ENCODE results near the gene MTFP1.

The MTFP1 gene

DNA sequence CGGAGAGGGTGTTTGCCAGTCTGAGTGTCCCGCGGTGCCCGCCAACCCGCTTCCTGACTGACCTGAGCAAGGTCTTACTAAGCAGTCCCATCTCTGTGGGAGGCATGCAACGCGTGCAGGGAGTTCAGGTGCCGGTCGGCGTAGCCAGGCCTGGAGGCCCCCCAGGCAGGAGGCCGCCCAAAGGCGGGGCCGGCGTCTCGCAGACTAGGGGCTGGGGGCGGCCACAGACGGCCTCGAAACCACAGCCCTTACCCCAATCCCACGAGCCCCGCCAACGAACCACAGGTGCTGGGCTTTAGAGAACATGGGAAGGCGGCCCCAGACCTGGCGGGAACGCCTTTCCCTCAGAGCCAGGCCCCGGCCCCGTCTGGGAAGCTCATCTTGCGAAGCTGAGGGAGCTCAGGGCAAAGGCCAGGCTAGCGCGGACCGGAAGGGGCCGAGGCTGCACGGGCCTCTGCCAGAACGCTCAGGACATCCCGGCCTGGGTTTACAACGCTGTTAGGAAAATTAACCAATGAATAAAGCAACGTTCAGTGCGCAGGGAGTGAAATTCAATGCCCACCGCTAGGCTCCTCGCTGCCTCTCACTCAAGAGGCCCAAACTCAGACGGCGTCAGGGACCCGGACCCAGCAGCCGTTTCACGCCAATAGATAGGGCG is 2.1 kb upstream of the MTFP1 start:
- TF ChIP-seq, protein P1, sequence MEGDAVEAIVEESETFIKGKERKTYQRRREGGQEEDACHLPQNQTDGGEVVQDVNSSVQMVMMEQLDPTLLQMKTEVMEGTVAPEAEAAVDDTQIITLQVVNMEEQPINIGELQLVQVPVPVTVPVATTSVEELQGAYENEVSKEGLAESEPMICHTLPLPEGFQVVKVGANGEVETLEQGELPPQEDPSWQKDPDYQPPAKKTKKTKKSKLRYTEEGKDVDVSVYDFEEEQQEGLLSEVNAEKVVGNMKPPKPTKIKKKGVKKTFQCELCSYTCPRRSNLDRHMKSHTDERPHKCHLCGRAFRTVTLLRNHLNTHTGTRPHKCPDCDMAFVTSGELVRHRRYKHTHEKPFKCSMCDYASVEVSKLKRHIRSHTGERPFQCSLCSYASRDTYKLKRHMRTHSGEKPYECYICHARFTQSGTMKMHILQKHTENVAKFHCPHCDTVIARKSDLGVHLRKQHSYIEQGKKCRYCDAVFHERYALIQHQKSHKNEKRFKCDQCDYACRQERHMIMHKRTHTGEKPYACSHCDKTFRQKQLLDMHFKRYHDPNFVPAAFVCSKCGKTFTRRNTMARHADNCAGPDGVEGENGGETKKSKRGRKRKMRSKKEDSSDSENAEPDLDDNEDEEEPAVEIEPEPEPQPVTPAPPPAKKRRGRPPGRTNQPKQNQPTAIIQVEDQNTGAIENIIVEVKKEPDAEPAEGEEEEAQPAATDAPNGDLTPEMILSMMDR (IDR thresholded peaks at IDR 0.05) = no peak
- H3K27ac ChIP-seq = peak overlapping the region; percentile 98

DNA sequence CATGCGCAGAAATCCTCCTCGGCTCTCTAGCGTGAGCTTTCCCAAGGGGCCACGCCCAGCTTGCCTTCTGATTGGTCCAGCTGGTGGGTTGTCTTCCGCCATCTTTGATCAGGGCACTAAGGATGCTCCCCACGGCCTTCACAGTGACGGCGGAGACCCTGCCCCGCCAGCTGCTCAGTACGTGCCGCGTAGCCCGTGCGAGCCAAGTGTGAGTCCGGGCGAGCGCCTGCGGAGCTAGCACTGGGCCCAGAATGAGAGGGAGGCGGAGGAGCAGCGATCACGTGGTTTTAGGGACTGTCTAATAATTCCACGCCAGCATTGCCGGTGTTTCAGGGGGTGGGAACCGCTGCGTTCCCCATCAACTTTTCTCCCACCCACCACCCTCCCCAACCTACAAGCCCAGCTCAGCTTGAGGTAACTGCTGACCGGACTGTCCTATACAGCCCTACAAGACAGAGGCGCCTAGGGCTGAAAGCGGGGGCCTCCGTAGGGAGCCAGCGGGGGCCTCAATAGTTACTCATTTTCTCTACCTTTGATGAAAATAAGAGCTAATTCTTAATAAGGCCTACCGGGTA is 1.5 kb upstream of the MTFP1 start:
- TF ChIP-seq, protein P1 (IDR thresholded peaks at IDR 0.05) = no peak
- no peak for TF ChIP-seq ZFX (IDR thresholded peaks at IDR 0.05; ENCODE audit: borderline replicate concordance)
- peak overlapping the region; percentile 98 for H3K27ac ChIP-seq

DNA sequence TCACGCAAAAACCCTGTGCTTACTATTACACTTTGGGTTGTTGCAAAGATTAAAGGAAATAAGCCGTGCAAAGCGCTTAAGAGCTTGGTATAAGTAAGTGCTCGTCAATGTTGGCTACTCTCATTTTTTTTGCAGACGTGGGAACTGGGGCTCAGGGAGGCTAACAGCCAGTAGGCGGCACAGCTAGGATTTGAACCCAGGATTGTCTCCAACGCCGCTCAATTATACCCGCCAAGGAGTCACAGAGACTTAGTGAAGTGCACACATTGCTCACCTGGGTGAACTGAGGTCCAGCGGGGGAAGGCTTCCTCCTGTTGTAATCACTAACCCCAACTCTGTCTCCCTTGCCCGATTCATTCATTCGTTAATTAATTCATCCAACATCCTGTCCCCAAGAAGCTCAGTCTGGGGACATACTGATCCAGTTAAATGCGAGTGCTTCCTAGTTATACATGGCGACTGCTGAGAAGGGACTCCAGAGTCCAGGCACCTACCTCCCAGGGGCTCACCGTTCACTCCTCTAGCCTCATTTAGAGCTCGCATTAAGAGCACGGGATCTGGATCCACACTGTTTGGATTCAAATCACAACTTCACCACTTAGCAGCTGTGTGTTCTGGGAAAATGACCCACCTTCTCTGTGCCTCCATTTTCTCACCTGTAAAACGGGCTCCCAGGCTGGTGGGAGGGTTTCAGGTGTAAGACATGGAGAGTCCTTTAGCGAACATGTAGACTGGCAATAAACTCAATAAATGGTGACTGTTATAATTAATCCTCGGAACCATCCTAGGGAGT is 838 bp upstream of the MTFP1 start:
- TF ChIP-seq ZFX (IDR thresholded peaks at IDR 0.05; ENCODE audit: borderline replicate concordance) = no peak
- TF ChIP-seq, protein P1 (IDR thresholded peaks at IDR 0.05) = no peak
- peak overlapping the region; percentile 98 for H3K27ac ChIP-seq

DNA sequence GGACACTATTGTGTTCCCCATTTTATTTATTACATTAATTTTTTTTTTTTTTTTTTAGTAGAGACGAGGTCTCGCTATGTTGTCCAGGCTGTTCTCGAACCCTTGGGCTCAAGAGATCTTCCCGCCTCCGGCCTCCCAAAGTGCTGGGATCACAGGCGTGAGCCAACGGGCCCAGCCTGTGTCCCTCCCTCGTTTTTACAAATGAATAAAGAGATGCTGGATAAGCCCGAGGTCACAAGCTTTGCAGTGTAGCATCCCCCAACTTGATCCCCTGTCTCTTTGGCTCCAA is 297 bp upstream of the MTFP1 start:
- TF ChIP-seq, protein P1 (IDR thresholded peaks at IDR 0.05) = no peak
- TF ChIP-seq ZFX (IDR thresholded peaks at IDR 0.05; ENCODE audit: borderline replicate concordance) = no peak
- peak overlapping the region; percentile 98 for H3K27ac ChIP-seq

DNA sequence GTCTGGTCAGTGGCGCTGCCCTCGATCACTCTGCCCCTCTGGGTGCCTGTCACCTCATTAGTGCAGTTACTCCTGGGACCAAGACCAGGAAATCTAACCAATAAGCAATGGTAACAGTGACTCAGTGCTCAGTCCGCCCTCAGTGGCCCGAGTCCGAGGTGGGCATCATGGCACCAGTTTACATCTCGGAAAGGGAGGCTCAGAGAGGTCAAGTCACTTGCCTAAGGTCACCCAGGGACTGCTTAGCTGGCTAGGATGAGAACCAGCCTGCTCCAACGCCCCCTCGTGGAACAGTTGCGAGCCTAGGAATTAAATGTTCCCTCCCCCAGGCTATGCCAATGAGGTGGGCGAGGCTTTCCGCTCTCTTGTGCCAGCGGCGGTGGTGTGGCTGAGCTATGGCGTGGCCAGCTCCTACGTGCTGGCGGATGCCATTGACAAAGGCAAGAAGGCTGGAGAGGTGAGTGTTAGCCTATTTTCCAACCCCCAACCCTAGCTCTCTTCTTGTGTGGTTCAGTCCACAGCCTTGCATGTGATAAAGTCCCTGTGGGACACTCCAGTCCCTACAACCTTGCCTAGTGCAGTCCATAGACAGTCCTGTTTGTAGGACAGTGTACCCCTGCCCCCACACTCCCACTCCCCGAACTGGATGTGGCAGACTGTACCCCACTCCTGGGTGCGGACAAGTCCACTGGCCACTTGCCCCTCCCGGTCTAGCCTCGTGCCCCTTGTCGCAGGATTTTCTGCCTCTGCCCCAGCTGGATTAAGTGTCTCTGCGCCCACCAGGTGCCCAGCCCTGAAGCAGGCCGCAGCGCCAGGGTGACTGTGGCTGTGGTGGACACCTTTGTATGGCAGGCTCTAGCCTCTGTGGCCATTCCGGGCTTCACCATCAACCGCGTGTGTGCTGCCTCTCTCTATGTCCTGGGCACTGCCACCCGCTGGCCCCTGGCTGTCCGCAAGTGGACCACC is 1.1 kb downstream of the MTFP1 start:
- H3K27ac ChIP-seq = peak overlapping the region; percentile 98
- TF ChIP-seq, protein P1 (IDR thresholded peaks at IDR 0.05) = peak; percentile 88
- no peak for TF ChIP-seq ZFX (IDR thresholded peaks at IDR 0.05; ENCODE audit: borderline replicate concordance)

DNA sequence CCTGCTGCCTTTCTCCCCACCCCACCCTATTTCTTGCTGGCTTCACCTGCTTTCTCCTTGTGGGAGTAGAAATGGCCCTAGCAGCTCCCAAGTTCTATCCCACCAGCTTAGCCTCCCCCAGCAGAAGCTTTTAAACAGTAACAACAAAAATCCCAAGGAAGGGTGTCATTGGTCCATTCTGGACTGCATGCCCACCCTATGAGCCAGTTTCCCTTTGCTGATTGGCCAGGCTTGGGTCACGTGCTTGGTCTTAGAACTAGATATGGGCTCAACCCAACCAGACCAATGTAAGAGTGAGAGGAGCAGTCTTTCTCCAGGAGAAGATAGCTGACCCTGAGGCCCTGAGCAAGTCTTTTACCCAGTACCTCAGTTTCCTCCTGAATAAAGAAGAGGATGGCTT is 2.3 kb downstream of the MTFP1 start:
- no peak for TF ChIP-seq ZFX (IDR thresholded peaks at IDR 0.05; ENCODE audit: borderline replicate concordance)
- TF ChIP-seq, protein P1 (IDR thresholded peaks at IDR 0.05) = no peak
- H3K27ac ChIP-seq = no peak overlapping the region

All from 22Rv1 (cell line).